HCT116 (cell line): Measurements from ENCODE around the gene PKD2. TPM values are rescaled to one million over a fixed set of nuclear protein-coding genes. Genes with fewer than 3 reads are reported as not detected.

Experiments
- ATAC-seq: fragments of 200-7000 bp; cut with Tn5 transposase; 2 replicates; pipeline ENCODE4 v1.9.1; 2020; ENCODE audit warnings: mild to moderate bottlenecking, moderate library complexity
- BruUV-seq: library from RNA; stranded (reverse); fragments of 400-500 nt; replicated peaks from 2 replicates; lab custom pipeline; 2021; lab: Mats Ljungman, UMichigan
- CTCF ChIA-PET: fragments of 300-600 bp; sonication (Branson Sonifier 250); formaldehyde crosslinking; loops from one replicate; lab custom pipeline; 2021; ENCODE audit warnings: antibody characterized with exemption; lab: Charles Lee
- POLR2A ChIA-PET: fragments of 300-600, 350-600 bp; sonication (Branson Sonifier 250); formaldehyde crosslinking; loops from one replicate; lab custom pipeline; 2021; ENCODE audit warnings: antibody characterized with exemption; lab: Charles Lee
- RAD21 ChIA-PET, 2 experiments: fragments of 300-600 bp; sonication (Branson Sonifier 250); formaldehyde crosslinking; loops; one replicate each; lab custom pipeline; 2023; ENCODE audit warnings: low total read pairs in 2 of 2; ENCODE audit not compliant: uncharacterized antibody in 2 of 2, unreplicated experiment in 2 of 2, low non-redundant PET in 1 of 2; lab: Charles Lee
- DNase-seq: peaks from one replicate; pipeline ENCODE4 v3.0.0-alpha.2; 2010; ENCODE audit warnings: low read depth, low spot score
- H2AFZ ChIP-seq: fragments of 200-600 bp; shearing (Covaris generic), sonication (generic); 2 replicates; pipeline ENCODE4 v1.6.1; 2017; ENCODE audit warnings: low read depth, mixed run types, mixed read lengths, antibody characterized with exemption, low read length; ENCODE audit not compliant: poor library complexity, severe bottlenecking
- H3K27ac ChIP-seq: 2 replicates; pipeline ENCODE4 v1.5.1; 2012; ENCODE audit warnings: low read depth, low read length
- H3K27me3 ChIP-seq: fragments of 200-600 bp; sonication (generic); 2 replicates; pipeline ENCODE4 v1.6.1; 2016; ENCODE audit warnings: mixed run types, low read length, mixed read lengths; ENCODE audit not compliant: insufficient read depth
- H3K36me3 ChIP-seq, 2 experiments: fragments of 200-500 bp in 1 of 2; fragments of 200-600 bp in 1 of 2; sonication (Bioruptor generic) in 1 of 2; sonication (generic) in 1 of 2; 2 replicates each; pipeline versions ENCODE4 v1.5.1 to v1.6.1; 2014 to 2016; ENCODE audit warnings: low read length in 2 of 2, inconsistent platforms in 1 of 2, mixed read lengths in 1 of 2, mixed run types in 1 of 2; ENCODE audit not compliant: insufficient read depth in 2 of 2, control insufficient read depth in 1 of 2
- H3K4me1 ChIP-seq, 2 experiments: fragments of 200-600 bp in 1 of 2; sonication (generic) in 1 of 2; 2 replicates each; pipeline versions ENCODE4 v1.5.1 to v1.6.1; 2012 to 2017; ENCODE audit warnings: low read length in 2 of 2, inconsistent platforms in 1 of 2, mild to moderate bottlenecking in 1 of 2, mixed read lengths in 1 of 2, mixed run types in 1 of 2, moderate library complexity in 1 of 2; ENCODE audit not compliant: insufficient read depth in 2 of 2, control insufficient read depth in 1 of 2
- H3K4me2 ChIP-seq: fragments of 200-600 bp; sonication (generic); 2 replicates; pipeline ENCODE4 v1.6.1; 2017; ENCODE audit warnings: mixed run types, low read length, mixed read lengths
- H3K4me3 ChIP-seq, 2 experiments: fragments of 200-600 bp in 1 of 2; sonication (generic) in 1 of 2; replicated peaks in 1 of 2; 2 replicates each; pipeline ENCODE4 v1.5.1; 2011 to 2016; ENCODE audit warnings: low read length in 2 of 2, control low read depth in 1 of 2, low read depth in 1 of 2, mild to moderate bottlenecking in 1 of 2, mixed read lengths in 1 of 2, mixed run types in 1 of 2
- H3K79me2 ChIP-seq: fragments of 200-600 bp; sonication (generic); 2 replicates; pipeline ENCODE4 v1.6.1; 2017; ENCODE audit warnings: mild to moderate bottlenecking, mixed run types, low read length, moderate library complexity, mixed read lengths; ENCODE audit not compliant: insufficient read depth
- H3K9ac ChIP-seq: fragments of 200-600 bp; sonication (generic); 2 replicates; pipeline ENCODE4 v1.6.1; 2016; ENCODE audit warnings: low read length, mixed read lengths
- H3K9me2 ChIP-seq: fragments of 200-600 bp; sonication (generic), shearing (Covaris generic); 2 replicates; pipeline ENCODE4 v1.6.1; 2017; ENCODE audit warnings: mixed run types, mild to moderate bottlenecking, moderate library complexity; ENCODE audit not compliant: insufficient read depth
- H3K9me3 ChIP-seq, 2 experiments: fragments of 200-500 bp in 1 of 2; fragments of 200-600 bp in 1 of 2; sonication (Bioruptor generic) in 1 of 2; sonication (generic) in 1 of 2; 2 replicates each; pipeline ENCODE4 v1.6.1; 2014 to 2017; ENCODE audit warnings: low read length in 2 of 2, mixed read lengths in 2 of 2, inconsistent platforms in 1 of 2, low read depth in 1 of 2, mild to moderate bottlenecking in 1 of 2, mixed run types in 1 of 2, moderate library complexity in 1 of 2; ENCODE audit not compliant: control insufficient read depth in 1 of 2, insufficient read depth in 1 of 2
- H4K20me1 ChIP-seq: fragments of 200-600 bp; sonication (generic), shearing (Covaris generic); 2 replicates; pipeline ENCODE4 v1.6.1; 2017; ENCODE audit warnings: mixed run types, mild to moderate bottlenecking, moderate library complexity; ENCODE audit not compliant: insufficient read depth
- ATF3 ChIP-seq: IDR thresholded peaks from 2 replicates; pipeline ENCODE4 v1.6.1; 2012
- CBX3 ChIP-seq: IDR thresholded peaks from 2 replicates; pipeline ENCODE4 v1.6.1; 2012; ENCODE audit warnings: low read depth
- CTCF ChIP-seq, 3 experiments: fragments of 200-600 bp in 1 of 3; sonication (generic) in 1 of 3; IDR thresholded peaks in 2 of 3; conservative IDR thresholded peaks in 1 of 3; 2 replicates each; pipeline ENCODE4 v1.5.1; 2012 to 2017; ENCODE audit warnings: low read depth in 2 of 3, low read length in 2 of 3, antibody characterized with exemption in 1 of 3, borderline replicate concordance in 1 of 3, control low read depth in 1 of 3, mild to moderate bottlenecking in 1 of 3, mixed read lengths in 1 of 3, mixed run types in 1 of 3, moderate library complexity in 1 of 3; ENCODE audit not compliant: insufficient read depth in 1 of 3
- ELF1 ChIP-seq: IDR thresholded peaks from 2 replicates; pipeline ENCODE4 v1.6.1; 2012; ENCODE audit warnings: low read depth, borderline replicate concordance
- MAX ChIP-seq: IDR thresholded peaks from 2 replicates; pipeline ENCODE4 v1.6.1; 2012
- RAD21 ChIP-seq: IDR thresholded peaks from 2 replicates; pipeline ENCODE4 v1.6.1; 2012; ENCODE audit warnings: low read depth, mild to moderate bottlenecking
- SP1 ChIP-seq: IDR thresholded peaks from 2 replicates; pipeline ENCODE4 v1.6.1; 2012; ENCODE audit warnings: low read depth
- ZNF274 ChIP-seq: fragments of 200-500 bp; sonication (Bioruptor generic); IDR thresholded peaks from 2 replicates; pipeline ENCODE4 v1.6.1; 2014; ENCODE audit warnings: mild to moderate bottlenecking, low read depth, low read length, inconsistent platforms
- intact Hi-C: fragments of 100-400 bp; cut with micrococcal nuclease; formaldehyde crosslinking; loops from 2 replicates; pipeline ENCODE4 v1.10.0; 2022
- total RNA-seq: library from RNA; stranded (reverse); gene quantifications from one replicate; pipeline ENCODE4 v1.2.1, GENCODE V29; 2021; ENCODE audit not compliant: unreplicated experiment

PKD2 gene
- total RNA-seq, 1 experiment from 2014 or later: 10.1 TPM

GRCh38 chr4:88054901-88055300 is 47.5 kb downstream of the PKD2 start:
- Histone ChIP-seq H3K27ac (no peak overlapping the region), H3K9me3 (no peaks in the 10 kb centered on the region), H3K36me3 (peaks cover 0 to 19% of the 10 kb centered on the region in 2 experiments; a peak in 2 of 4 replicates), H4K20me1 (no peaks in the 10 kb centered on the region), H3K27me3 (no peaks in the 10 kb centered on the region), H3K4me1 (no peaks in the 10 kb centered on the region), H3K9ac (no peak overlapping the region), H3K4me3 (no peak overlapping the region), H3K79me2 (no peaks in the 10 kb centered on the region), H2AFZ (no peak overlapping the region), H3K4me2 (no peak overlapping the region), H3K9me2 (no peaks in the 10 kb centered on the region)
- ATAC-seq: peak; percentile 87
- TF ChIP-seq CTCF (IDR thresholded peaks at IDR 0.05 in 2 of 3, conservative IDR thresholded peaks at IDR 0.05 in 1 of 3; ENCODE audit: borderline replicate concordance in 1 of 3, insufficient read depth in 1 of 3, low read depth in 2 of 3, low read length in 2 of 3) (peak; percentile 49 to 58 (median 57); a peak in 5 of 6 replicates), RAD21 (peak; percentile 79), ATF3 (no peak)
- DNase-seq: peak; percentile 23
- intact Hi-C loops: loop anchor here (1.0 kb wide), 1 partner anchor 157 kb away; no protein-coding TSS in a partner anchor
- BruUV-seq: no TSS peak
- ChIA-PET POLR2A (no interaction called here), RAD21 (interaction anchor here (1.0 to 1.2 kb wide), 2 partner anchors 157 kb away, joined by 5 to 6 read pairs; no protein-coding TSS in a partner anchor), CTCF (interaction anchor here (0.6 to 2.6 kb wide), 7 partner anchors 22 to 462 kb away, joined by 3 to 42 read pairs (median 5); no protein-coding TSS in a partner anchor)

GRCh38 chr4:88058295-88058694 is 50.9 kb downstream of the PKD2 start:
- ChIA-PET CTCF (interaction anchor here (1.2 to 4.1 kb wide), 2 partner anchors 25 to 154 kb away, joined by 3 to 10 read pairs; no protein-coding TSS in a partner anchor), RAD21 (no interaction called here)

More at GRCh38 chr4:88058295-88058694, 50.9 kb downstream of the PKD2 start:
- H2AFZ ChIP-seq: no peak overlapping the region
- H3K4me2 ChIP-seq: no peak overlapping the region
- ATAC-seq (no peak), DNase-seq (no peak)
- H3K27ac ChIP-seq: no peak overlapping the region
- POLR2A ChIA-PET: no interaction called here
- H4K20me1 ChIP-seq: no peaks in the 10 kb centered on the region
- no peaks in the 10 kb centered on the region for H3K9me2 ChIP-seq
- no peaks in the 10 kb centered on the region for H3K4me1 ChIP-seq
- intact Hi-C loops: no loop called here
- H3K9ac ChIP-seq: no peak overlapping the region
- peaks cover 0 to 15% of the 10 kb centered on the region in 2 experiments; a peak in 2 of 4 replicates for H3K36me3 ChIP-seq
- no peaks in the 10 kb centered on the region for H3K79me2 ChIP-seq
- H3K9me3 ChIP-seq: no peaks in the 10 kb centered on the region
- no peaks in the 10 kb centered on the region for H3K27me3 ChIP-seq
- H3K4me3 ChIP-seq: no peak overlapping the region
- BruUV-seq: no TSS peak
- TF ChIP-seq MAX (no peak), ZNF274 (no peak), SP1 (no peak), ELF1 (no peak), CBX3 (no peak)
